ENCODE results near the gene ASB1. TPM values are rescaled to one million over a fixed set of nuclear protein-coding genes. Genes with fewer than 3 reads are reported as not detected.
A peak's percentile ranks its signal among the peaks of the same experiment; 100 is the strongest.

ASB1 gene
- total and polyA plus RNA-seq, 10 of the 15 experiments (the other 5 are each of a cell fraction or from before 2014, with no cell fraction given): 5.2 to 31.2 (median 25.8) TPM

DNA sequence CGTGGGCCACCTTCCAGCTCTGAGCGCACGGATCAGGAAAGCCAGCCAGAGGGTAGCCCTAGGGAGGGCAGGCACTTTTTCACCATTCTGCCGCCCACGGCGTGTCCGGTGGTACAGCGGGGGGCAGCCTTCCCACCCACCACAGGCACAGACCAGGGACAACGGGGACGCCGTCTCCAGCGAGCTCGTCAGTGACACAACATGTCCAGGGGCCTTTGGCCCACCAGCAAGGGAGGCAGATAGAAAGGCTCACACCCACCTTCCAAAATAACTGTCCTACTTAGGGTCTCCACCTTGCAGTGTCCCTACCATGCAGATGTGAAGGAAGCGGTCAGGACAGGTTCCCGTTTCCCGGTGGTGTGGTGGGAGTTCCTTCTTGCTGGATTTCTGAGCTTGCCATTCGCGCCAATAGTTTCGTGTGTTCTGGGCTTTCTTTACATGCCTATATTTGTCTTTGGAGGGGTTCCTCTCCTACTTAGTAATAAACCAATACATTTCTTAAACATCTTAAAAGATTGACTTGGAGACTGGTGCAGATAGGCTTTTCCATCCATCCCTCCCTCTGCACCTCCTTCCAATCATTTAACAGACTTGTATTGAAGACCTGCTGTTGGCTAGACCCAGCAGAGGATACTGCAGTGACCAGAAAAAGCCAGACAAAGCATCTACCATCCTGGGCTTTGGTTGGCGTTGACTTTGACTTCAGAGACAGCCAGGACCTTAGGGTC lies 872 bp downstream of the ASB1 start:
- DNase-seq (ENCODE audit: low read depth, low spot score): no peak
- ChIA-PET CTCF (no interaction called here), RAD21 (ENCODE audit: unreplicated experiment) (no interaction called here), POLR2A (no interaction called here), SMC1A (ENCODE audit: uncharacterized antibody, unreplicated experiment) (no interaction called here)
- H4K20me1 ChIP-seq (ENCODE audit: control insufficient read depth, insufficient read depth): no peaks in the 10 kb centered on the region
- TF ChIP-seq GABPA (IDR thresholded peaks at IDR 0.05; ENCODE audit: low read depth) (no peak), MYC (IDR thresholded peaks at IDR 0.05; ENCODE audit: insufficient read depth, insufficient read length, insufficient replicate concordance, low read length, severe bottlenecking) (peak; percentile 5)
- peaks cover 11% of the 10 kb centered on the region; the same call in 1 of the 2 replicates for H3K4me1 ChIP-seq (ENCODE audit: control insufficient read depth, insufficient read depth, low read length)
- BruUV-seq (replicated peaks): no TSS peak
- H3K27me3 ChIP-seq (replicated peaks in 1 of 2; ENCODE audit: control insufficient read depth in 2 of 2, insufficient read depth in 2 of 2, low read length in 1 of 2): no peaks in the 10 kb centered on the region
- no peaks in the 10 kb centered on the region; the same call in 2 of the 3 replicates for H3K9me3 ChIP-seq (replicated peaks; ENCODE audit: control insufficient read depth, insufficient read depth, low read length)
- peak; percentile 20 for ATAC-seq
- intact Hi-C loops (cut with micrococcal nuclease; ENCODE audit: unreplicated experiment): no loop called here
- FAIRE-seq: peak; percentile 31
- H3K4me3 ChIP-seq: peak overlapping the region; percentile 95
- H3K79me2 ChIP-seq (ENCODE audit: control insufficient read depth, insufficient read depth, low read length): peaks cover 48% of the 10 kb centered on the region
- no peaks in the 10 kb centered on the region; a peak in 1 of 4 replicates for H3K36me3 ChIP-seq (ENCODE audit: control insufficient read depth in 2 of 2, insufficient read depth in 2 of 2, low read length in 1 of 2)
- in situ Hi-C loops (cut with MboI): no loop called here
- H3K9ac ChIP-seq (ENCODE audit: control insufficient read depth, insufficient read depth, low read length): peak overlapping the region; percentile 93
- peak overlapping the region; percentile 72 for H3K27ac ChIP-seq (ENCODE audit: control insufficient read depth, insufficient read depth)
- WGBS (ENCODE audit: insufficient coverage, insufficient replicate concordance, low lambda C conversion rate, missing lambda C conversion rate): 6% methylated on average over 20 of the region's 20 CpGs
- peak overlapping the region; percentile 95 for H3K4me2 ChIP-seq (ENCODE audit: control insufficient read depth, insufficient read depth)
- peak overlapping the region; percentile 93 for H2AFZ ChIP-seq (ENCODE audit: control insufficient read depth, low read depth, low read length)

DNA sequence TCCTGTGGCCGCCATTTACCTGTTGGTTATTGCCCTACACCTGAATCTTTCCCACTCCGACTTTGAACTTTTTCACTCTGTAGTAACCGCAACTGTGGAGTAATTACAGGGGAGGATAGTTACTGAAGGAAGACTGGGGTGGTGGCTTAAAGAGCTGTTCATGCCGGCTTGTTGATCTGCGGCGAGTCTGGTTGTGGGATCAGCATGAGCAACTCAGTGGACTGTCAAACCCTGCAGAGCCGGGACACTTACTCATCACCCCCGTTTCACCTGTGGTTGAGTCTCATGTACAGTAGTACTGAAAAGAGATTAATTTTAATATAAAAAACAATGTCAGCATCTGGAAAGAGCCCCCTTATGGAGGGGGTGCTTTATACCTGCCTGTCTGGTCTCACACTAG lies 2.1 kb downstream of the ASB1 start:
- ChIA-PET SMC1A (ENCODE audit: uncharacterized antibody, unreplicated experiment) (no interaction called here), POLR2A (interaction anchor here (0.6 to 1.1 kb wide), 2 partner anchors 12 to 40 kb away, joined by 3 read pairs; no protein-coding TSS in a partner anchor), RAD21 (ENCODE audit: unreplicated experiment) (interaction anchor here (1.0 kb wide), 1 partner anchor 32 kb away, joined by 3 read pairs; no protein-coding TSS in a partner anchor), CTCF (no interaction called here)
- intact Hi-C loops (cut with micrococcal nuclease; ENCODE audit: unreplicated experiment) (no loop called here), in situ Hi-C loops (cut with MboI) (no loop called here)
- Histone ChIP-seq H3K9me3 (replicated peaks; ENCODE audit: control insufficient read depth, insufficient read depth, low read length) (no peaks in the 10 kb centered on the region; the same call in 2 of the 3 replicates), H4K20me1 (ENCODE audit: control insufficient read depth, insufficient read depth) (no peaks in the 10 kb centered on the region), H2AFZ (ENCODE audit: control insufficient read depth, low read depth, low read length) (no peak overlapping the region), H3K4me2 (ENCODE audit: control insufficient read depth, insufficient read depth) (peak overlapping the region; percentile 95; the same call in 1 of the 2 replicates), H3K27ac (ENCODE audit: control insufficient read depth, insufficient read depth) (no peak overlapping the region), H3K9ac (ENCODE audit: control insufficient read depth, insufficient read depth, low read length) (no peak overlapping the region), H3K36me3 (ENCODE audit: control insufficient read depth in 2 of 2, insufficient read depth in 2 of 2, low read length in 1 of 2) (peaks cover 0 to 5% of the 10 kb centered on the region in 2 experiments; a peak in 2 of 4 replicates), H3K27me3 (replicated peaks in 1 of 2; ENCODE audit: control insufficient read depth in 2 of 2, insufficient read depth in 2 of 2, low read length in 1 of 2) (no peaks in the 10 kb centered on the region), H3K79me2 (ENCODE audit: control insufficient read depth, insufficient read depth, low read length) (peaks cover 48% of the 10 kb centered on the region), H3K4me3 (peak overlapping the region; percentile 95; the same call in 1 of the 2 replicates), H3K4me1 (ENCODE audit: control insufficient read depth, insufficient read depth, low read length) (peaks cover 11% of the 10 kb centered on the region; the same call in 1 of the 2 replicates)
- TF ChIP-seq EED (IDR thresholded peaks at IDR 0.05; ENCODE audit: low read depth): no peak
- TF ChIP-seq, protein P1, sequence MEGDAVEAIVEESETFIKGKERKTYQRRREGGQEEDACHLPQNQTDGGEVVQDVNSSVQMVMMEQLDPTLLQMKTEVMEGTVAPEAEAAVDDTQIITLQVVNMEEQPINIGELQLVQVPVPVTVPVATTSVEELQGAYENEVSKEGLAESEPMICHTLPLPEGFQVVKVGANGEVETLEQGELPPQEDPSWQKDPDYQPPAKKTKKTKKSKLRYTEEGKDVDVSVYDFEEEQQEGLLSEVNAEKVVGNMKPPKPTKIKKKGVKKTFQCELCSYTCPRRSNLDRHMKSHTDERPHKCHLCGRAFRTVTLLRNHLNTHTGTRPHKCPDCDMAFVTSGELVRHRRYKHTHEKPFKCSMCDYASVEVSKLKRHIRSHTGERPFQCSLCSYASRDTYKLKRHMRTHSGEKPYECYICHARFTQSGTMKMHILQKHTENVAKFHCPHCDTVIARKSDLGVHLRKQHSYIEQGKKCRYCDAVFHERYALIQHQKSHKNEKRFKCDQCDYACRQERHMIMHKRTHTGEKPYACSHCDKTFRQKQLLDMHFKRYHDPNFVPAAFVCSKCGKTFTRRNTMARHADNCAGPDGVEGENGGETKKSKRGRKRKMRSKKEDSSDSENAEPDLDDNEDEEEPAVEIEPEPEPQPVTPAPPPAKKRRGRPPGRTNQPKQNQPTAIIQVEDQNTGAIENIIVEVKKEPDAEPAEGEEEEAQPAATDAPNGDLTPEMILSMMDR (IDR thresholded peaks at IDR 0.05 in 2 of 3, conservative IDR thresholded peaks at IDR 0.05 in 1 of 3; ENCODE audit: control insufficient read depth in 2 of 3, extremely low read depth in 1 of 3, insufficient read depth in 1 of 3, low read depth in 3 of 3, low read length in 3 of 3): no peak
- TF ChIP-seq FOS (IDR thresholded peaks at IDR 0.05; ENCODE audit: borderline replicate concordance, extremely low read depth, insufficient read length): no peak
- no peak for FAIRE-seq
- WGBS (ENCODE audit: insufficient coverage, insufficient replicate concordance, low lambda C conversion rate, missing lambda C conversion rate): 94% methylated on average over 8 of the region's 8 CpGs
- ATAC-seq: no peak
- no TSS peak for BruUV-seq (replicated peaks)
- no peak for DNase-seq (ENCODE audit: low read depth, low spot score)

All from GM12878 (cell line).